Stomach (tissue), 9 donors: Measurements from ENCODE around the gene SFXN5. TPM values are rescaled to one million over a fixed set of nuclear protein-coding genes. Genes with fewer than 3 reads are reported as not detected.

Source experiments
- DNase-seq, 2 donors: peaks; one replicate each; pipeline versions ENCODE4 v3.0.0 to v3.0.0-alpha.2; 2013 to 2019
- H3K27ac ChIP-seq, 5 donors: fragments of 200-600 bp in 4 of 5; sonication (generic) in 4 of 5; one replicate each; pipeline ENCODE4 v1.5.1; 2013 to 2019; ENCODE audit warnings: mild to moderate bottlenecking in 1 of 5, moderate library complexity in 1 of 5
- H3K27me3 ChIP-seq, 3 donors: fragments of 200-600 bp; sonication (generic); one replicate each; pipeline ENCODE4 v1.5.1; 2017 to 2019; ENCODE audit warnings: mixed run types in 1 of 3
- H3K36me3 ChIP-seq, 4 donors: fragments of 200-600 bp; sonication (generic); 1 replicate in 3 of 4; 2 replicates in 1 of 4; pipeline ENCODE4 v1.5.1; 2016 to 2019
- H3K4me1 ChIP-seq, 4 donors: fragments of 200-600 bp; sonication (generic); one replicate each; pipeline ENCODE4 v1.5.1; 2016 to 2019
- H3K4me3 ChIP-seq, 4 donors: fragments of 200-600 bp; sonication (generic) in 3 of 4; one replicate each; pipeline ENCODE4 v1.5.1; 2016 to 2019; ENCODE audit warnings: mild to moderate bottlenecking in 1 of 4
- H3K9me3 ChIP-seq, 4 donors: fragments of 200-600 bp; sonication (generic); one replicate each; pipeline ENCODE4 v1.5.1; 2016 to 2019
- EP300 ChIP-seq: sonication (generic); formaldehyde crosslinking; IDR thresholded peaks from one replicate; pipeline ENCODE4 v1.6.1; 2017; ENCODE audit warnings: antibody characterized with exemption
- POLR2A ChIP-seq, 4 donors: fragments of 450-650 bp; IDR thresholded peaks; one replicate each; pipeline ENCODE4 v1.6.1; 2016; ENCODE audit warnings: antibody characterized with exemption in 4 of 4, control low read depth in 2 of 4, mild to moderate bottlenecking in 1 of 4, moderate library complexity in 1 of 4
- POLR2AphosphoS5 ChIP-seq, 3 donors: sonication (generic); formaldehyde crosslinking; IDR thresholded peaks; one replicate each; pipeline ENCODE4 v1.6.1; 2016; ENCODE audit warnings: antibody characterized with exemption in 3 of 3
- WGBS, 5 donors: extraction: QIAGEN DNeasy Blood & Tissue Kit in 3 of 5; methylation state at CpG; one replicate each; pipeline versions ENCODE4 v1.1.5 to v1.1.7; 2013 to 2018; 5-methylcytosine and 5-hydroxymethylcytosine counted together
- intact Hi-C: fragments of 100-400 bp; cut with DNase I; formaldehyde crosslinking; loops from one replicate; pipeline ENCODE4 v1.15.1; 2023; ENCODE audit warnings: low total_unique reads
- polyA plus RNA-seq, 3 donors: library from polyadenylated mRNA; stranded (reverse); fragments of 200-250 nt; gene quantifications; one replicate each; pipeline ENCODE4 v1.2.3, GENCODE V29; 2013
- total RNA-seq, 5 donors: library from RNA; depleted of rRNA; stranded (reverse); fragments of >200 nt; gene quantifications; one replicate each; pipeline versions ENCODE4 v1.1.0 to v1.2.3, GENCODE V29; 2014 to 2016
- TF ChIP-seq, protein P1 (sequence below), 7 experiments: fragments of 450-650 bp in 4 of 7; fragments of 200-600 bp in 3 of 7; sonication (generic) in 3 of 7; IDR thresholded peaks; one replicate each; pipeline ENCODE4 v1.5.1; 2016 to 2019; ENCODE audit warnings: antibody characterized with exemption in 7 of 7, control low read depth in 2 of 7, mild to moderate bottlenecking in 1 of 7
- donor health status: healthy with polysubstance abuse.
- donor health status: Bipolar disorder and iron deficiency.
- donor health status: healthy.

The SFXN5 gene
- total and polyA plus RNA-seq, 8 donors = 2.7 to 118 (median 17.2) TPM

DNA sequence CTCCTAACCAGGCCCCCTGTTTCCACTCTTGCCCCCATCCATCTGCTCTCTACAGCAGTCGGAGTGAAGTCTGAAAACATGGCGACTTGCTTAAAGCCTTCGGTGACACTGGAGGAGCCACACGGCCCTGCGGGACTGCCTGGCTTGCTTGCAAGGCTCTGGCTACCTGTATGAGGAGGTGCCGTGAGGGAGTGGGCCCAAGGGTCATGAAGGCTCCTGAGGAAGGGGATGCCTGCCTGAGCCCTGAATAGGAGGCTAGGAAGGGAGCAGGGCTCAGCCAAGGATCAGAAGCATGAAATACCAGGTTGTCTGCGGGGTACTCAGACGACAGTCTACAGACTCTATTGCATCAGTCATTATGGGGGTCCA lies 78.8 kb downstream of the SFXN5 start:
- Histone ChIP-seq H3K9me3 (no peaks in the 10 kb centered on the region), H3K4me3 (no peak overlapping the region), H3K4me1 (no peaks in the 10 kb centered on the region), H3K27ac (no peak overlapping the region), H3K27me3 (no peaks in the 10 kb centered on the region), H3K36me3 (peaks cover 2 to 29% (median 7%) of the 10 kb centered on the region in 4 donors)
- TF ChIP-seq EP300 (no peak), POLR2AphosphoS5 (IDR thresholded peaks at IDR 0.05) (no peak), POLR2A (IDR thresholded peaks at IDR 0.05) (no peak)
- TF ChIP-seq, protein P1, sequence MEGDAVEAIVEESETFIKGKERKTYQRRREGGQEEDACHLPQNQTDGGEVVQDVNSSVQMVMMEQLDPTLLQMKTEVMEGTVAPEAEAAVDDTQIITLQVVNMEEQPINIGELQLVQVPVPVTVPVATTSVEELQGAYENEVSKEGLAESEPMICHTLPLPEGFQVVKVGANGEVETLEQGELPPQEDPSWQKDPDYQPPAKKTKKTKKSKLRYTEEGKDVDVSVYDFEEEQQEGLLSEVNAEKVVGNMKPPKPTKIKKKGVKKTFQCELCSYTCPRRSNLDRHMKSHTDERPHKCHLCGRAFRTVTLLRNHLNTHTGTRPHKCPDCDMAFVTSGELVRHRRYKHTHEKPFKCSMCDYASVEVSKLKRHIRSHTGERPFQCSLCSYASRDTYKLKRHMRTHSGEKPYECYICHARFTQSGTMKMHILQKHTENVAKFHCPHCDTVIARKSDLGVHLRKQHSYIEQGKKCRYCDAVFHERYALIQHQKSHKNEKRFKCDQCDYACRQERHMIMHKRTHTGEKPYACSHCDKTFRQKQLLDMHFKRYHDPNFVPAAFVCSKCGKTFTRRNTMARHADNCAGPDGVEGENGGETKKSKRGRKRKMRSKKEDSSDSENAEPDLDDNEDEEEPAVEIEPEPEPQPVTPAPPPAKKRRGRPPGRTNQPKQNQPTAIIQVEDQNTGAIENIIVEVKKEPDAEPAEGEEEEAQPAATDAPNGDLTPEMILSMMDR (IDR thresholded peaks at IDR 0.05) = no peak
- no peak for DNase-seq
- 81 to 91% (median 88%) methylated on average over 8 of the region's 8 CpGs for WGBS, 5 donors
- intact Hi-C loops = loop anchor here (5.0 to 10.0 kb wide), 2 partner anchors 92 to 170 kb away; no protein-coding TSS in a partner anchor

DNA sequence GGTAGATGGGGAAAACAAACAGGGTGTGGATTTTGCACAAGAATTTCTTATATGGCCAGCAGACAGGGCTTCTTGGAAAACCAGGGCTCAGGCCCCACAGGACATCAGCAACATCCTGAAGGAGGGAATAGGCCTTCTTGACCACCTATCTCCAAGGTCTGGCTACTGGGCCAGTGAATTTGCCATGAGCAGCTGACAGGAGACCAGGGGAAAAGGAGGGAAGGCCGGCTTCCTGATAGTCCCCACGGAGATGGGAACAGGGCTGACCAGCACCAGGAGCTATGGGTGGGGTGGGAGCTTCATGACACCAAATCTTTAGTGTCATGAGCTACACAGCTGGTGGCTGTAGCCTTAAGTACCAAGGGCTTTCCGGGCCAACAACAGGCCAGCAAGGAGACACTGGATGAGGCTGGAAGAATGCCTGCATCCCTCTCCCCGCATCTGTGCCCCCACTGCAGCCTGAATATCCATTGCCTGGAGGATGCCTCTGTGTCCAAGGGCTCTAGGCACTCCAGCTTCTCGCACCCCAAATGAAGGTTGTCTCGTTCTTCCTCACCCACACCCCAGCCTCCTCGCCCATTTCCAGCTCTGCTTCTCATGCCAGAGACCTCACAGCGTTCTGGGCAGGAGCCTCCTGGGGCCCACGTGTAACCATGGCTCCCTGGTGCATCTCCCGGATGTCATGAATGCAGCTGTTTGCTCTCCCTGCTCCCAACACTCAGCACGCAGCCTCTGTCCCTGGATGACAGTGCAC lies 79.4 kb downstream of the SFXN5 start:
- WGBS, 5 donors = 78 to 86% (median 83%) methylated on average over 10 to 11 of the region's 11 CpGs

DNA sequence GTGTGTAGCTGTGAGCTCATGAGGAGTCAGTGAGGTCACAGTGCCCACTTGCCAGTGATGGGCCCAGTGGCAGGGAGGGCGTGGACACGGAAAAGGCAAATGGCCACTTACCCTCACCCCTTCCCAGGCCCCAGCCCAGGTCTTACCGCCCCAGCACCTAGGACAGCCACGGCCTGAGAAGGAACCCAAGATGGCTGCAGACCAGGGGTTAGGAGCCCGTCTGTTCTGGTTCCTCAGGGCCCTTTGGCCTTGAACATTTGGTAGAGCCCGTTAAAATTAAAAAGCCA lies 80.1 kb downstream of the SFXN5 start:
- Histone ChIP-seq H3K36me3 (peaks cover 4 to 36% (median 16%) of the 10 kb centered on the region in 4 donors), H3K4me3 (no peak overlapping the region), H3K9me3 (no peaks in the 10 kb centered on the region), H3K27me3 (no peaks in the 10 kb centered on the region), H3K27ac (no peak overlapping the region), H3K4me1 (peaks cover 0 to 5% (median 3%) of the 10 kb centered on the region in 4 donors)
- intact Hi-C loops = loop anchor here (5.0 to 10.0 kb wide), 2 partner anchors 93 to 171 kb away; no protein-coding TSS in a partner anchor
- TF ChIP-seq, protein P1 (IDR thresholded peaks at IDR 0.05) = no peak
- DNase-seq = peak in 1 of 2 donors; percentile 19
- WGBS, 5 donors = 92 to 96% (median 95%) methylated on average over 4 to 6 of the region's 6 CpGs

More for the DNA sequence above, 79.4 kb downstream of the SFXN5 start:
- Histone ChIP-seq H3K36me3 (peaks cover 4 to 30% (median 11%) of the 10 kb centered on the region in 4 donors), H3K4me3 (no peak overlapping the region), H3K27ac (no peak overlapping the region), H3K4me1 (no peaks in the 10 kb centered on the region), H3K27me3 (no peaks in the 10 kb centered on the region), H3K9me3 (no peaks in the 10 kb centered on the region)
- TF ChIP-seq POLR2AphosphoS5 (IDR thresholded peaks at IDR 0.05) (no peak), EP300 (no peak), POLR2A (IDR thresholded peaks at IDR 0.05) (no peak)
- TF ChIP-seq, protein P1 (IDR thresholded peaks at IDR 0.05) = no peak
- DNase-seq = peak in 1 of 2 donors; percentile 11
- intact Hi-C loops = loop anchor here (5.0 to 10.0 kb wide), 2 partner anchors 93 to 170 kb away; no protein-coding TSS in a partner anchor

DNA sequence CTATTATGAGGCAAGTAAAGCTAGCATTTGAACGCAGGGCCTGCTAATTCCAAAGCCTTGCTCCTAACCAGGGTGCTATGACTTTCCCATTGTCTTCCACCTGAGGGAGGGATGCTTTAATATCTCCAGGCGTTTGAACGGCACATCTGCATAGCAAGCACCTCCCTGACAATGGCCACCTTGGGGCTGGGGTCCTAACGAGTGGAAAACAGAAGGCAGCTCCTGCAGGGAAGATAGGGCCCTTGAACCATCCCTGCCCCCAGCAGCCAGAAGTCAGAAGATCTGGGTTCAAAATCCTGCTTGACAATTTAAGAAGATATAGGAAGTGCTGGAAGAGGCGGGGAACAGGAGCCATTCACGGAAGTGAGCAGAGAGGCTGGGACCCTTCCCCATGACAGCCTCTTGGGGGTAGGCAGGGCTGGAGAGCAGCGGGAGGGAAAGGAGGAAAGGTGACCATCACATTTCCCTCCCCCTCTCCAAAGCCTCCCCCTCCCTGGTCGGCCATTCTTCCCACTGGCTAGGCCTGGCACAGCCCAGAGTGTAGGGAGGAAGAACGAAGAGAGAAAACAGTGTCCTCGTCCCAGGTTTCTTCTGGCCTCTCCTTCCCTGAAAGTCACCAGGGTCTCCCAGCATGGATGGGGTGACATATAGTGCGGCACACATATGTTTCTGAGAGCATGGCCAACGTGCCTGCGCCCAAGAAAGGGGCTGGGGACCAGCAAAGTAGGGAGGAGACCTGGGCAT lies 80.6 kb downstream of the SFXN5 start:
- TF ChIP-seq, protein P1 (IDR thresholded peaks at IDR 0.05) = no peak
- TF ChIP-seq POLR2AphosphoS5 (IDR thresholded peaks at IDR 0.05) (no peak), POLR2A (IDR thresholded peaks at IDR 0.05) (no peak), EP300 (no peak)
- peaks cover 4 to 36% (median 18%) of the 10 kb centered on the region in 4 donors for H3K36me3 ChIP-seq
- intact Hi-C loops = loop anchor here (5.0 to 10.0 kb wide), 2 partner anchors 94 to 171 kb away; no protein-coding TSS in a partner anchor
- peaks cover 0 to 10% (median 8%) of the 10 kb centered on the region in 4 donors for H3K4me1 ChIP-seq
- WGBS, 5 donors = 86 to 93% (median 91%) methylated on average over 13 of the region's 13 CpGs
- no peaks in the 10 kb centered on the region for H3K27me3 ChIP-seq
- H3K4me3 ChIP-seq = no peak overlapping the region
- DNase-seq = no peak
- no peak overlapping the region for H3K27ac ChIP-seq
- no peaks in the 10 kb centered on the region for H3K9me3 ChIP-seq
